GM12865 (cell line): ENCODE results near the gene FGGY.

ENCODE experiments used
- DNase-seq: peaks from one replicate; pipeline ENCODE4 v3.0.0; 2010; ENCODE audit warnings: low read depth
- H3K4me3 ChIP-seq: 2 replicates; pipeline ENCODE4 v1.5.1; 2011; ENCODE audit warnings: mild to moderate bottlenecking, low read depth, low read length, control low read depth
- CTCF ChIP-seq: IDR thresholded peaks from 2 replicates; pipeline ENCODE4 v1.5.1; 2011; ENCODE audit warnings: low read length, control low read depth, low read depth, inconsistent platforms; ENCODE audit not compliant: insufficient read depth; ENCODE audit errors: missing control alignments

FGGY gene

GRCh38 chr1:59695252-59695651 is 398.4 kb downstream of the FGGY start:
- TF ChIP-seq CTCF: no peak
- no peak for DNase-seq
- no peak overlapping the region for H3K4me3 ChIP-seq

GRCh38 chr1:59696421-59697115 is 399.7 kb downstream of the FGGY start:
- TF ChIP-seq CTCF: no peak
- peak; percentile 18 for DNase-seq

GRCh38 chr1:59697150-59697800 is 400.4 kb downstream of the FGGY start:
- no peak for TF ChIP-seq CTCF
- peak; percentile 54 for DNase-seq
- no peak overlapping the region for H3K4me3 ChIP-seq

More at GRCh38 chr1:59696421-59697115, 399.7 kb downstream of the FGGY start:
- no peak overlapping the region for H3K4me3 ChIP-seq

GRCh38 chr1:59698386-59698785 is 401.5 kb downstream of the FGGY start:
- no peak for DNase-seq
- no peak overlapping the region for H3K4me3 ChIP-seq
- no peak for TF ChIP-seq CTCF

GRCh38 chr1:59699227-59699847 is 402.4 kb downstream of the FGGY start:
- TF ChIP-seq CTCF: peak; percentile 79
- DNase-seq: peak; percentile 56
- H3K4me3 ChIP-seq: no peak overlapping the region

GRCh38 chr1:59701376-59701775 is 404.5 kb downstream of the FGGY start:
- TF ChIP-seq CTCF: no peak
- DNase-seq: no peak
- no peak overlapping the region for H3K4me3 ChIP-seq
